NOMO-1 (cell line): ENCODE measurements around the gene CBX2.
"Not testable (repeated sequence)": the region's sequence is repeated elsewhere in the genome, so short reads cannot be mapped to it uniquely, and the experiment has no call there.

Experiments used
- DNase-seq, 2 experiments: peaks; one replicate each; lab custom pipeline; 2025; ENCODE audit not compliant: unreplicated experiment in 2 of 2; lab: John Stamatoyannopoulos, UW

CBX2 gene

GRCh38 chr17:79742589-79742918 lies 35.4 kb upstream of the CBX2 start:
- DNase-seq = no peak

DNA sequence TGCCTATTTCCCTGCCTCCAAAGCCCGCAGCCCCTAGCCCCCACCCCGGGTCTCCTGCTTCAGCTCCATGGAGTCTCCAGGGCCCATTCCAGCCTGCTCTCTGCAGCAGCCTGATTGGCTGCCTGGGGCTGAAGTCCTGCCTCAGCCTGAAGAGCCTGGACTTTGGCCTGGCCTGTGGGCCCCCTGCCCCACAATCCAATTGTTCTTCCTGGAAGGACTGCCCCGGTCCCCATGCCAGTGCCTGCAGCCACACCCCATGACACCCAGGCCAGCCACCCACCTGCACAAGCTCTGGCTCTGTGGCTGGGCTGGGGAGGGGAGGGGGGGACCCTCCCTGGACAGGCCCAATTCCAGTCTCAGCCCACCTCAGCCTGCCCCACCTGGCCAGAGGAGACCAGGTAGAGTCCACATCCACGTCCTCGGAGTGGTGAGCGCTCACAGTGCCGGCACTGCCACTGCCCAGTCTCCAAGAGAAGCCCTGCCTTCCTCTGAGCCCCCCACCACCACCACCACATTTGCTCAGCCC lies 34.9 kb upstream of the CBX2 start:
- DNase-seq = no peak

GRCh38 chr17:79743614-79744013 lies 34.3 kb upstream of the CBX2 start:
- DNase-seq = no peak

DNA sequence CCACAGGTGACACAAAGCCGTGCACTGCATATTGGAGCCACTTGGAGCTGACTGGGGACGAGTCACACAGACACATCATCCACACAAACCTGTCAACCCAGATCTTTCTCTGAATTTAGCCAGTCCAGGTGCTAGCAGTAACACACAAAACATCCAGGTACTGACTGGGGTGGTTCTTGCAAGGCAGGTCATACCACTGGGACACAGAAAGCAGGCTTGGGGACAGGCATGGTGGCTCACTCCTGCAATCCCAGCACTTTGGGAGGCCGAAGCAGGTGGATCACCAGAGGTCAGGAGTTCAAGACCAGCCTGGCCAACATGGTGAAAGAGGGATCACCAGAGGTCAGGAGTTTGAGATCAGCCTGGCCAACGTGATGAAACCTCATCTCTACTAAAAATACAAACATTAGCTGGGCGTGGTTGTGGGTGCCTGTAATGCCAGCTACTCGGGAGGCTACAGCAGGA lies 32.3 kb upstream of the CBX2 start:
- no peak for DNase-seq

- no peak for DNase-seq
These were observed 30.9 kb upstream of the CBX2 start for GRCh38 chr17:79746889-79747507.

GRCh38 chr17:79747508-79748294 lies 30.2 kb upstream of the CBX2 start:
- DNase-seq = no peak

GRCh38 chr17:79748295-79749099 lies 29.5 kb upstream of the CBX2 start:
- DNase-seq = no peak

GRCh38 chr17:79749156-79749815 lies 28.7 kb upstream of the CBX2 start:
- DNase-seq = no peak

DNA sequence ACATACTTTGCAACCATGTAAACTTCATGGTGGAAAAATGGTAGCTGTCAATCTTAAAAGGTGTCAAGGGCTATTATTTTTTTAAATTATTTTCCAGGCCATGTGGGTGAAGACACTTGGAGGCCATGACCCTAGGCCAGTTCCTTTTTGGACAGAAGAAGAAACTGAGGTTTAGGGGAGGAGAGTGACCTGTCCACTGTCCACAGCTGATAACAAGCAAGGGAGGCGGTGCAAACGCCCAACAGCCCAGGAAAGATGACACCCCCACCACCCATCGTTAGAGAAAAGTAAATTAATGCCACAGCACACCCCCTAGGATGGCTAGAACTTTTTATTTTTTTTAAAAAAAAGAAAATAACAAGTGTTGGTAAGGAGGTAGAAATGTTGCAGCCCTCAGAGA lies 28.0 kb upstream of the CBX2 start:
- no peak for DNase-seq

DNA sequence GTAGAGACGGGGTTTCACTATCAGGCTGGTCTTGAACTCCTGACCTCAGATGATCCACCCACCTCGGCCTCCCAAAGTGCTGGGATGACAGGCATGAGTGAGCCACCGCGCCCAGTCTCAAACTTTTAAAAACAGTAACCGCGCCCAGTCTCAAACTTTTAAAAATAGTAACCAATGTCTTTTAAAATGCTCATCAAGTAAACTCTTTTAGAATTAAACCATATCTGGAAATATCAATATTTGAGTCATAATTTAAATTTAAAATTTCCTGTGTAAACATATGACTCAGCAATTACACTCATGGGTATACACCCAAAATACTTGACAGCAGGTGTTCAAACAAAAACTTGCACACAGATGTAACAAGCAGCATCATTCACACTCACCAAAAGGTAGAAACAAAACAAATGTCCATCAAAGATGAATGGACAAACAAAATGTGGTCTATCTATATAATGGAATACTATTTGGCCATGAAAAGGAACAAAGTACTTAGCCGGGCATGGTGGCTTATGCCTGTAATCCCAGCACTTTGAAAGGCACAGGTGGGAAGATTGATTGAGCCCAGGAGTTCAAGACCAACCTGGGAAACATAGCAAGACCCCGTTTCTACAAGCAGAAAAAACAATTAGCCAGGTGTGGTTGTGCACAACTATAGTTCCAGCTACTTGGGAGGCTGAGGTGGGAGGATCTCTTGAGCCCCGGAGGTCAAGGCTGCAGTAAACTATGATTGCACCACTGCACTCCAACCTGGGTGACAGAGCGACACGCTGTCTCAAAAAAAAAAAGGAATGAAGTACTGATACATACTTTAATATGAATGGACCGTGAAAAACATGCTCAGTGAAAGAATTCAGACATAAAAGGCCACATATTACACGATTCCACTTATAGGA lies 27.1 kb upstream of the CBX2 start:
- no peak for DNase-seq

GRCh38 chr17:79752175-79752574 lies 25.8 kb upstream of the CBX2 start:
- DNase-seq = peak in 1 of 2 experiments; percentile 12

DNA sequence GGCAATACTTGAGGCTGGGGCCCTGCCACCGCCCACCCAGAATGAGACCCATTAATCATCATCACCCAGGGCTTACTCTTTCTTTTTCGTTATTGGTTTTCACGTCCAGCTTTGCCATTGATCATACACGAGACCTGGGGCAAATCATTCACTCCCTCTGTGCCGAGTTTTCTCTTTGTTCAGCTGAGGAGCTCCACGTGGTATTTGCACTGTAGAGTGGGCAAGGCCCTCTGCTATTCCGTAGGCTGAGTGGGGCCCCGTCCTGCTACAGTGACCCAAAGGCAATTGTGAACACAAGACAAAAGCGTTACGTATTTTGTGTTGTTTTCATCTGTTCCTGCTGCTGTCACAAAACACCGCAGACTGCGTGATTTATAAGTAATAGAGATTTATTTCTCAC lies 23.6 kb upstream of the CBX2 start:
- no peak for DNase-seq

- not testable (repeated sequence) for DNase-seq
These were observed 23.0 kb upstream of the CBX2 start for GRCh38 chr17:79754903-79755302.

DNA sequence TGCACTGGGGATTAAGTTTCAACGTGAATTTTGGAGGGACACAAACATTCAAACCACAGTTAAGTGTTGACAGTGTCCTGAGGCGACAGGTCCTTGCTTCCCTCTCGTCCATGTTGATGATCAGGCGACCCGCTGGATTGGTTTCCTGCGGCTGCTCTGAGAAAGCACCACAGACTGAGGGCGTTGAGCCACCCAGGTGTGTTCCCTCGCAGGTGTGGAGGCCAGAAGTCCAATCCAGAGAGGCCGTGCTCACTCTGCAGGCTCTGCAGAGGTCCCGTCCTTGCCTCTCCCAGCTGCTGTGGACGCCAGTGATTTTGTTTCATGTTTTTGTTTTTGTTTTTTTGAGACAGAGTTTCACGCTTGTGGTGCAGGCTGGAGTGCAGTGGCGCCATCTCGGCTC lies 22.4 kb upstream of the CBX2 start:
- no peak for DNase-seq

- DNase-seq = no peak
These were observed 20.7 kb upstream of the CBX2 start for GRCh38 chr17:79757140-79757745.

- no peak for DNase-seq
These were observed 19.7 kb upstream of the CBX2 start for GRCh38 chr17:79758271-79758670.

DNA sequence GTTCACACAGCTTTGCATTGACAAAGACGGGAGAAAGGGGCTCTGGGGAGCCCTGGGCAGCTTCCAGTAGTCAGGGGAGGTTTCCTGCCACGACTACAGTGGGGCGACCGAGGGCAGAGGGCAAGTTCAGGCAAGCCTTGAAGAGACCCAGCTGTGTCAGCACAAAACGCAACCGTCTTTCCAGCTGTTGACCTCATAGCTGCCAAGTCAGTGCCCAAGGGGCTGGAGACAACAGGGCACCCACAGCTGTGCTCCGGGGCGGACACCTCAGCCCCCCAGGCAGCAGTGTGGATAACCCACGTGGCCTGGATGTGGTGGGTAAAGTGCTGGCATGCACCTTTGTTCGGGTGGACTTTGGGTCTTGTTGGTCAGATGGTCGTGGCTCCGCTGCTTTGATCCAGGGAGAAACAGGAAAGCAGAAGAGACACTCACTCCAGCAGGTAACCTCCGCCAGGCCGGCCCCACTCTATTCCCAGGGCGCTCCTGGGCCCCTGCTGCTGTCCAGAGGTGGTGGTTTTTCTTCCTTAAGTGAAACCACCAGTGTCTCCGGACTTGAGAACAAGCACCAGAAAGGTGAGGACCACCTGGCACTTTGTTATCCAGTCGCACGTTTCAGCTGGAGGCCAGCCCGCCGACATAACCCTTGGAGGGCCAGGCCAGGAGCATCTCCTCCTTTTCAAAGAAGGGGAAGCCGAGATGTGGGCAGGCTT lies 17.6 kb upstream of the CBX2 start:
- no peak for DNase-seq

DNA sequence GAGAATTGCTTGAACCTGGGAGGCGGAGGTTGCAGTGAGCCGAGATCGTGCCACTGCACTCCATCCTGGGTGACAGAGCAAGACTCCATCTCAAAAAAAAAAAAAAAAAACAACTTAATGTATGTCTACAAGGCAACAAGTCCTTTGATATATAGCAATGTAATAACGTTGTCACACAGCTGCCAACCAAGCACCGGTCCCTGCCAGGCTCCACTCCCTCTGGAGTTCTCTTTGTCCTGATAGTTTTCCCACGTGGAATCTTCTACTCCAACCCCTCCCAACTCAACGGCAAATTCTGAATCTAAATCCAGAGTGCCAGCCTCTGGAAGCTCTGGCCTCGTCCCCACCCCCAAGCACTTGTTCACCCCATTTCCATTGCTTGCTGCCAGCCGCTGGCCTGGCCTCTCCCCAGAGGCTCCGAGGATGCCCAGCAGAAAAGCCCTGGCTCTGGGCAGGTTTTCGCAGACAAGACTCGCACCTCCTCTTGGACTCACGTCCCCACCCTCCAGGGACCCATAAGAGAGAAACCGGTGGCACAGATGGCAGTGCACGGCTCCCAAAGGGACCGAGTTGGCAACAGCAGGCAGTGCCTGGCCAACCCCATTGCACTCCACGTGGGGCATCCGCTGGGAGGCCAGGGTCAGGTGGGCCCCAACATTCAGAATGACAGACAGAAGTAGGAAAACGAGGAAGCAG lies 15.9 kb upstream of the CBX2 start:
- DNase-seq = no peak
